Kidney epithelial cell (primary cell): ENCODE measurements around the gene SHH. TPM values are rescaled to one million over a fixed set of nuclear protein-coding genes. Genes with fewer than 3 reads are reported as not detected.

ENCODE experiments used
- DNase-seq: peaks from one replicate; pipeline ENCODE4 v3.0.0-alpha.2; 2010; ENCODE audit warnings: low read depth
- H3K27me3 ChIP-seq: 2 replicates; pipeline ENCODE4 v1.6.0; 2011; ENCODE audit warnings: low read length; ENCODE audit not compliant: control insufficient read depth, insufficient read depth
- H3K36me3 ChIP-seq: 2 replicates; pipeline ENCODE4 v1.5.1; 2011; ENCODE audit warnings: low read length; ENCODE audit not compliant: control insufficient read depth, insufficient read depth
- H3K4me3 ChIP-seq: 2 replicates; pipeline ENCODE4 v1.5.1; 2011; ENCODE audit warnings: low read depth, mild to moderate bottlenecking, control low read depth, low read length
- total RNA-seq: library from RNA; depleted of rRNA; stranded (reverse); fragments of >200 nt; gene quantifications from 2 replicates; pipeline ENCODE4 v1.2.3, GENCODE V29; 2015
- TF ChIP-seq, protein P1 (sequence below): IDR thresholded peaks from 2 replicates; pipeline ENCODE4 v1.5.1; 2011; ENCODE audit warnings: mild to moderate bottlenecking, moderate library complexity, low read length, control low read depth, inconsistent platforms; ENCODE audit not compliant: insufficient read depth, poor library complexity, severe bottlenecking

Gene SHH
- total RNA-seq, 1 donor from 2014 or later = 2.8 TPM

DNA sequence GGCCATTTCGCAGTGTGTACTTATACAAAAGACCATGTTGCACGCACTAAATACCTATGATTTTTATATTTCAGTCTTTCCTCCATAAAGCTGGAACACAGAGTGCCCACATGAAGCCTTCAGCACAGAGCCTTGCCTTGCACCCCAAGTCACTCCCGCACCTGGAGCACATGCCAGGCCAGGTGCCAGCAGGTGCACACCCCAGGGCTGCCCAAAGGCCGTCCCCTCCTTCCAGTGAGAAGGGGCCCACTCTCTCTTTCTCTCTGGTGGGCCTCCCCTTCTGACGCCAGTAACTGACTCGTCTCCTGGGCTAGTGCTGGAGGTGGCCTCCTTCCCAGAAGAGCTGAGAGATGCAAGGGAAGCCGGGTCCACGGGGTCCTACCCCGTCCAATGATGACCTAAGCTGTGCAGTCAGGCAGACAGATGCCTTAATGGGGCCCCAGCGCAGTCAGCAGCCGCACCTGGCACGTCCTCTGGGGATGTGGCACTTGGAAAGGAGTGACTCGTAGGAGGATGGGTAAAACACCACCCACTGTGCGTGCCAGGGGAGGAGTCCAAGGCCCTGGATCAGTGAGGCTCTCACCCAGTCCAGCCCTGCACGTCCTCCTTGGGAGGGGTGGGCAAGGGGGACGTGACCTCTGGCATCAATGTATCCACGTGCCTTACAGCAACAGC, 17.7 kb upstream of the SHH start:
- Histone ChIP-seq H3K4me3 (no peak overlapping the region), H3K36me3 (no peaks in the 10 kb centered on the region), H3K27me3 (peaks cover 6% of the 10 kb centered on the region)
- TF ChIP-seq, protein P1, sequence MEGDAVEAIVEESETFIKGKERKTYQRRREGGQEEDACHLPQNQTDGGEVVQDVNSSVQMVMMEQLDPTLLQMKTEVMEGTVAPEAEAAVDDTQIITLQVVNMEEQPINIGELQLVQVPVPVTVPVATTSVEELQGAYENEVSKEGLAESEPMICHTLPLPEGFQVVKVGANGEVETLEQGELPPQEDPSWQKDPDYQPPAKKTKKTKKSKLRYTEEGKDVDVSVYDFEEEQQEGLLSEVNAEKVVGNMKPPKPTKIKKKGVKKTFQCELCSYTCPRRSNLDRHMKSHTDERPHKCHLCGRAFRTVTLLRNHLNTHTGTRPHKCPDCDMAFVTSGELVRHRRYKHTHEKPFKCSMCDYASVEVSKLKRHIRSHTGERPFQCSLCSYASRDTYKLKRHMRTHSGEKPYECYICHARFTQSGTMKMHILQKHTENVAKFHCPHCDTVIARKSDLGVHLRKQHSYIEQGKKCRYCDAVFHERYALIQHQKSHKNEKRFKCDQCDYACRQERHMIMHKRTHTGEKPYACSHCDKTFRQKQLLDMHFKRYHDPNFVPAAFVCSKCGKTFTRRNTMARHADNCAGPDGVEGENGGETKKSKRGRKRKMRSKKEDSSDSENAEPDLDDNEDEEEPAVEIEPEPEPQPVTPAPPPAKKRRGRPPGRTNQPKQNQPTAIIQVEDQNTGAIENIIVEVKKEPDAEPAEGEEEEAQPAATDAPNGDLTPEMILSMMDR = no peak
- DNase-seq = no peak

DNA sequence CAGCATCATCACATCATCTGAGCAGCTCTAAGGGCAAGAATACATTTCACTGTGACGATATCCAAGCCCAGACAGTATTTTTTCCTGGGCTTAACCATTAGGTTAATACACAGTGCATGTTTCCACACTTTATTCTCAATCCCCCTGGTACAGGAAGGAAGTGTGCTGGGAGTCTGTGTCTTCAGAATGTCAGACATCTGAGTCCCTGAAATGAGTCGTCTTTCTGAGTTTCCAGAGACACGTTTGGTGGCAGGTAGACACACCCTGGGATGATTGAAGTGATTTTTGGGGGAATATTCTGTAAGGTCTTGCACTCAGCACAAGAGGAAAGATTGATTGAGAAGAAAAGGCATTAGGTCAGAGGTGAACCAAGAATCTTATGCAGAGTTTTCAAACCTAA, 13.1 kb upstream of the SHH start:
- TF ChIP-seq, protein P1 = no peak
- DNase-seq = no peak
- Histone ChIP-seq H3K36me3 (no peaks in the 10 kb centered on the region), H3K27me3 (no peaks in the 10 kb centered on the region), H3K4me3 (no peak overlapping the region)

DNA sequence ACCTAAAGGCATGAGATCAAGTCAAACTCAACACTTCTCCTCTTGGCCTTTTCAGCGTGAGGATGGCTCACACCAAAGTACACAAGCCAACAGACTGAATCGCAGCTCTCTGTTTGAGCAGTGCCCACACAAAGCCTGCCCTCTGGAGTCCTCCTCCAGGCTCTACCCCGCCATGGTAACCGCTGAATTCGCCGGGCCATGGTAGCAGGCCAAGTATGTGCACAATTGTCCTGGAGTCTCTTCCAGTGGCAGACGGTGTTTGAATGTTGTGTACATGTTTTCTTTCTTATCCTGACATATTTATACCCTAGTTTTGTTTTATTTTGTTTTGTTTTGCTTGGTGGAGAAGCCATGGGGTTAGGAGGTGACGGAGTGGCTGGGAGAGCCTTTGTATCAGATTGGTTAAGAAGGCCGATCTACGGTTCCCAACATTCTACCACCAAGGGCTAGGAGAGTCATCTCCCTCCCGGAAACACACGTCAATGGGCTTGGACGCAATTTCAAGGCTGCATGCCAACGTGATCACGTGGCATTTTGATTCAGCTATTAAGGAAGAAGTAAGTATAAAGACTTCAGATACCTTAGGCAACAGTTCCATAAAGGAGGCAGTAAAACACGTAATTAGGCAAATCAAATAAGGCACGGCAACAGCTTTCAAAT, 12.1 kb upstream of the SHH start:
- Histone ChIP-seq H3K27me3 (no peaks in the 10 kb centered on the region), H3K4me3 (no peak overlapping the region), H3K36me3 (no peaks in the 10 kb centered on the region)
- DNase-seq = no peak
- TF ChIP-seq, protein P1 = no peak

DNA sequence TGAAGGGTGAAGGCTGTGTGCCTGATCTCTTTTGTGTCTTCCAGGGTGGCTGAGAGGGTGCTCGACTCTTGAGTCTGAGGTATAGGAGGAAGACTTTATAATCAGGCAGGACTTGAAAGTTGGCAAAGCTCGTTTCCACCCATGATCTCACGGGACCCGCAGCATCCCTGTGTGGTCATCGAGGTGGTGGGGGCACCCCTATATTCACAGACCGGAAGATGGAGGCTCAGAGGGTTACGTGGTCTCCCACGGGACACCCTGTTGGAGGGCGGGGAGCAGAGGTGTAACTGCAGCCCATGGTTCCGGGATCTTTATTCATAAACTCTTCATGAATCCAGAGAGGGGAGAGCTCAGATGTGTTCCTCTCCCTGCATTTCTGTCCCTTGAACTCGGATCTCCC, 9.6 kb upstream of the SHH start:
- TF ChIP-seq, protein P1 = no peak
- no peaks in the 10 kb centered on the region for H3K27me3 ChIP-seq
- no peak for DNase-seq
- no peak overlapping the region for H3K4me3 ChIP-seq
- no peaks in the 10 kb centered on the region for H3K36me3 ChIP-seq

DNA sequence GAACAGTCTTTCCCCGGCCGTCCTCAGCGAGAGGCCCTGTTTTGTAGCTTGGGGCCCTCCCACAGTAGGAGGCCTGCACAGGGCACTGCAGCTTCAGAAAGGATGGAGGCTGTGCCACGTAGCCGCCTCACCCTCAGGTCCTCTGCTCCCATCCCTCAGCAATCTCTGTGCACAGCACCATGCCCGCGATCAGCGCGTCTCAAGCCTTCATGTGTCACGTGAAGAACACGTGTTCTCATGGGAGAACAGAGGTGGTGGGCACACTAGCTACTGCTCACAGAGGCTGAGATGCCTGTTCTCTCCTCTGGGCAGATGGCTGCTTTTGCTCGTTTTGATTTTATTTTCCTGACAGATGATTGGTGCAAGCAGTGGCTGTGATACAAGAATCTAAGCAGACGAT, 8.5 kb upstream of the SHH start:
- TF ChIP-seq, protein P1 = no peak
- DNase-seq = no peak
- no peak overlapping the region for H3K4me3 ChIP-seq
- H3K27me3 ChIP-seq = no peaks in the 10 kb centered on the region
- H3K36me3 ChIP-seq = no peaks in the 10 kb centered on the region
